Coronary artery (tissue), 2 donors: ENCODE measurements around the gene WDR5.
"Not testable (repeated sequence)": the region's sequence is repeated elsewhere in the genome, so short reads cannot be mapped to it uniquely, and the experiment has no call there.

Experiments used
- DNase-seq: peaks from one replicate; pipeline ENCODE4 v3.0.0-alpha.2; 2017; ENCODE audit warnings: low spot score
- H3K27ac ChIP-seq, 2 donors: fragments of 200-600 bp; sonication (generic); one replicate each; pipeline ENCODE4 v1.5.1; 2016 to 2019
- H3K4me3 ChIP-seq: fragments of 200-600 bp; sonication (generic); 2 replicates; pipeline ENCODE4 v1.5.1; 2016; ENCODE audit warnings: mild to moderate bottlenecking, moderate library complexity
- TF ChIP-seq, protein P1 (sequence below): fragments of 200-600 bp; sonication (generic); IDR thresholded peaks from one replicate; pipeline ENCODE4 v1.5.1; 2019; ENCODE audit warnings: antibody characterized with exemption

Gene WDR5

DNA sequence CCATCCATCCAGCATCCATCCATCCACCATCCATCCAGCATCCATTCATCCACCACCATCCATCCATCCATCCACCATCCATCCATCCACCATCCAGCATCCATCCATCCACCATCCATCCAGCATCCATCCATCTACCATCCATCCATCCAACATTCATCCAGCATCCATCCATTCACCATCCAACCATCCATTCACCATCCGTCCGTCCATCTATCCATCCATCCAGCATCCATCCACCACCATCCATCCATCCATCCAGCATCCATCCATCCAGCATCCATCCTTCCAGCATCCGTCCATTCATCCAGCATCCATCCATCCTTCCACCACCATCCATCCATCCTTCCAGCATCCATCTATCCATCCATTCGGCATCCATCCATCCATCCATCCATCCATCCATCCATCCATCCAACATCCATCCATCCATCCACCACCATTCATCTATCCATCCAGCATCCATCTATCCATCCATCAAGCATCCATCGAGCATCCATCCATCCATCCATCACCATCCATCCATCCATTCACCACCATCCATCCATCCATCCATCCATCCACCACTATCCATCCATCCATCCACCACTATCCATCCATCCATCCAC lies 32.4 kb upstream of the WDR5 start:
- no peak for DNase-seq
- TF ChIP-seq, protein P1, sequence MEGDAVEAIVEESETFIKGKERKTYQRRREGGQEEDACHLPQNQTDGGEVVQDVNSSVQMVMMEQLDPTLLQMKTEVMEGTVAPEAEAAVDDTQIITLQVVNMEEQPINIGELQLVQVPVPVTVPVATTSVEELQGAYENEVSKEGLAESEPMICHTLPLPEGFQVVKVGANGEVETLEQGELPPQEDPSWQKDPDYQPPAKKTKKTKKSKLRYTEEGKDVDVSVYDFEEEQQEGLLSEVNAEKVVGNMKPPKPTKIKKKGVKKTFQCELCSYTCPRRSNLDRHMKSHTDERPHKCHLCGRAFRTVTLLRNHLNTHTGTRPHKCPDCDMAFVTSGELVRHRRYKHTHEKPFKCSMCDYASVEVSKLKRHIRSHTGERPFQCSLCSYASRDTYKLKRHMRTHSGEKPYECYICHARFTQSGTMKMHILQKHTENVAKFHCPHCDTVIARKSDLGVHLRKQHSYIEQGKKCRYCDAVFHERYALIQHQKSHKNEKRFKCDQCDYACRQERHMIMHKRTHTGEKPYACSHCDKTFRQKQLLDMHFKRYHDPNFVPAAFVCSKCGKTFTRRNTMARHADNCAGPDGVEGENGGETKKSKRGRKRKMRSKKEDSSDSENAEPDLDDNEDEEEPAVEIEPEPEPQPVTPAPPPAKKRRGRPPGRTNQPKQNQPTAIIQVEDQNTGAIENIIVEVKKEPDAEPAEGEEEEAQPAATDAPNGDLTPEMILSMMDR, result no peak

DNA sequence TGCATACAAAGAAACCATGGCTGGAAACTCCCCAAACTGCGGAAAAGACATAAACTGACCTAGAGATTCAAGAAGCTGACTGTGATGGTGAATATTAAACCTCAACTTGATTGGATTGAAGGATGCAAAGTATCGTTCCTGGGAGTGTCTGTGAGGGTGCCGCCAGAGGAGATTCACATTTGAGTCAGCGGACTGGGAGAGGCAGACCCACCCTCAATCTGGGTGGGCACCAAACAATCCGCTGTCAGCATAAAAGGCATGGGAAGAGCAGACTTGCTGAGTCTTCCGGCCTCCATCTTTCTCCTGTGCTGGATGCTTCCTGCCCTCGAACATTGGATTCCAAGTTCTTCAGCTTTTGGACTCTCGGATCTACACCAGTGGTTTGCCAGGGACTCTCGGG lies 24.8 kb upstream of the WDR5 start:
- Histone ChIP-seq H3K4me3 (no peak overlapping the region), H3K27ac (no peak overlapping the region)
- no peak for DNase-seq
- TF ChIP-seq, protein P1, result no peak

More for the DNA sequence above, 32.4 kb upstream of the WDR5 start:
- no peak overlapping the region for H3K4me3 ChIP-seq
- no peak overlapping the region for H3K27ac ChIP-seq

DNA sequence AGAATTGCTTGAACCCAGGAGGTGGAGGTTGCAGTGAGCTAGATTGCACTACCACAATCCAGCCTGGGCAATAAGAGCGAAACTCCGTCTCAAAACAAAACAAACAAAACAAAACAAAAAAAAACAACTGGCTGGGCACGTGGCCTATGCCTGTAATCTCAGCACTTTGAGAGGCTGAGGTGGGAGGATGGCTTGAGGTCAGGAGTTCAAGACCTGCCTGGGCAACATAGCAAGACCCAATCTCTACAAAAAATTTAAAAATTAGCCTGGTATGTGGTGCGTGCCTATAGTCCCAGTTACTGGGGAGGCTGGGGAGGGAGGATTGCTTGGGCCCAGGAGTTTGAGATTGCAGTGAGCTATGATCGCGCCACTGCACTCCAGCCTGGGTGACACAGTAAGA lies 23.3 kb upstream of the WDR5 start:
- TF ChIP-seq, protein P1, result no peak

DNA sequence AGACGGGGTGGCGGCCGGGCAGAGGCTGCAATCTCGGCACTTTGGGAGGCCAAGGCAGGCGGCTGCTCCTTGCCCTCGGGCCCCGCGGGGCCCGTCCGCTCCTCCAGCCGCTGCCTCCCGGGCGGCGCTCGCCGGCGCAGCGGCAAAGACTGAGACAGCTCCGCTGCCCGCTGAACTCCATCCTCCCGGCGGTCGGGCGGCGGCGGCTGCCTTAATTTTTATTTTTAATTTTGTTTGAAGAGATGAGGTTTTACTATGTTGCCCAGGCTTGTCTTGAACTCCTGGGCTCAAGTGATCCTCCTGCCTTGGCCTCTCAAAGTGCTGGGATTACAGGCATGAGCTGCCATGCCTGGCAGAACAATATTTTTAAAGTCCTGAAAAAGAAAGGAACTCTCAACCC lies 16.9 kb upstream of the WDR5 start:
- not testable (repeated sequence) for H3K27ac ChIP-seq, H3K4me3 ChIP-seq, DNase-seq

More for the DNA sequence above, 23.3 kb upstream of the WDR5 start:
- Histone ChIP-seq H3K4me3 (no peak overlapping the region), H3K27ac (no peak overlapping the region)
- DNase-seq, result no peak

DNA sequence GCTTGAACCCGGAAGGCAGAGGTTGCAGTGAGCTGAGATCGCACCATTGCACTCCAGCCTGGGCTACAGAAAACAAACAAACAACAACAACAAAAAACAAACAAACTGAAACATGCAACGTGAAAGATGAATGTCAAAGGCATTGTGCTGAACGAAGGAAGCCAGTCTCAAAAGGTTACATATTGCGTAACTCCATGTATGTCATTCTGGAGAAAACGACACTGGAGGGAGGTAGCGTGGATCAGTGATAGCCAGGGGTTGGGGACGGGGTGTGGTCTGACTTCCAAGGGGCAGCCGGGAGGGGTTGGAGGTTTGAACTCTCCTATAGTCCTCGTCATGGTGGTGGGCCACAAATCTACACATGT lies 12.1 kb upstream of the WDR5 start:
- TF ChIP-seq, protein P1, result no peak
- Histone ChIP-seq H3K27ac (no peak overlapping the region), H3K4me3 (no peak overlapping the region)
- DNase-seq, result no peak

DNA sequence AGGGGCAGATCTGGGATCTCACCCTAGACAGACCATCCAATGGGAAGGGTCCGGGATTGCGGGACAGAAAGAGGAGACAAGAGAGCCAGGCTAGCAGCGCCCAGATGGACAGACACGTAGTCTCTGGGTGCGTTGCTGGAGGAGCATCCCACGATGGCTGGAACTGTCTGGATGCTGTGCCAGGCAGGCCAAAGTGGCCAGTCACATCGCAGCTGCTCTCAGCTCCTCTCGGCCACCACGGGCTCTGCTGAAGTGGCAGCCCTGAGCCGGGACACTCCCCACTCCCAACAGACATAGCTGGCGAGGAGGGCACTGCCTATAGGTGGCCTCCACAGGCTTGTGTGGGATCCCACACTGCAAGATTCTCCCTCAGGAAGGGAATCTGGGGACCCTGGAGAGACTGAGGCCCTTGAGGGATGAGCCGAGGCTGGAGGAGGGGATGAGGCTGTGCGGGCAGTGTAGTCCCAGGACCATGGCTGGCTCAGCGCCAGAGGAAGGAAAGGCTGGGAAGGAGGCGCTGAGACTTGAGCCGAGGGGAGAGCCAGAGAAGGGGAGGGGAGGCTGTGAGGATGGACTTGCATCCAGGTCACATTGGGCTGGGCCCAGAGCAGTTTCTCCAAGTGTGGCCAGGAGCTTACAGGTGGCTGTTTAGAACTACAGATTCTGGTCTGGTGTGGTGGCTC lies 10.3 kb upstream of the WDR5 start:
- Histone ChIP-seq H3K4me3 (no peak overlapping the region), H3K27ac (no peak overlapping the region)
- no peak for DNase-seq
- TF ChIP-seq, protein P1, result no peak

DNA sequence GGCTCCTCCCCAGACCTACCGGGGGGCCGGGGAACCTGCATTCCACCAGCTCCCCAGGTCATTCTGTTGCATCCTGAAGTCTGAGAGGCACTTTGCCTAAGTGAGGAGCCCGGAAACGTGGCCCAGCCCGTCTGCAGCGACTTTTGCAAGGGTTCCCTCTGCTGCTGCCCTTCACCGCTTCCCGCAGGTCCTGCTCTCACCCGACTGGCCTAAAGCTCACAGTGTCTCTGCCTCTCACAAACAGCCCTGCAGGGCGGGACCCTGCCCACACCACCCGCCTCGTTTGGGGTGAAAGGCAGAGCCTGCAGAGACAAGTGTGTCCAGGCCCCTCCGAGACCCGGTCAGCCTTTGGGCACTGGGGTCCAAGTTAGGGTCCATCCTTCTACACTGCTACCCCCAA lies 9.5 kb upstream of the WDR5 start:
- TF ChIP-seq, protein P1, result no peak
- Histone ChIP-seq H3K4me3 (no peak overlapping the region), H3K27ac (no peak overlapping the region)
- DNase-seq, result no peak
